GM21515 (cell line): ENCODE results near the gene SYTL2.
"Not testable (repeated sequence)": the region's sequence is repeated elsewhere in the genome, so short reads cannot be mapped to it uniquely, and the experiment has no call there.

Experiments used
- ATAC-seq: cut with Tn5 transposase; IDR thresholded peaks from one replicate; pipeline ENCODE4 v1.9.1; 2021; ENCODE audit not compliant: unreplicated experiment

Gene SYTL2

GRCh38 chr11:85795712-85796487 is 15.0 kb downstream of the SYTL2 start:
- no peak for ATAC-seq

- no peak for ATAC-seq
These were observed 19.4 kb downstream of the SYTL2 start for GRCh38 chr11:85791409-85791990.

DNA sequence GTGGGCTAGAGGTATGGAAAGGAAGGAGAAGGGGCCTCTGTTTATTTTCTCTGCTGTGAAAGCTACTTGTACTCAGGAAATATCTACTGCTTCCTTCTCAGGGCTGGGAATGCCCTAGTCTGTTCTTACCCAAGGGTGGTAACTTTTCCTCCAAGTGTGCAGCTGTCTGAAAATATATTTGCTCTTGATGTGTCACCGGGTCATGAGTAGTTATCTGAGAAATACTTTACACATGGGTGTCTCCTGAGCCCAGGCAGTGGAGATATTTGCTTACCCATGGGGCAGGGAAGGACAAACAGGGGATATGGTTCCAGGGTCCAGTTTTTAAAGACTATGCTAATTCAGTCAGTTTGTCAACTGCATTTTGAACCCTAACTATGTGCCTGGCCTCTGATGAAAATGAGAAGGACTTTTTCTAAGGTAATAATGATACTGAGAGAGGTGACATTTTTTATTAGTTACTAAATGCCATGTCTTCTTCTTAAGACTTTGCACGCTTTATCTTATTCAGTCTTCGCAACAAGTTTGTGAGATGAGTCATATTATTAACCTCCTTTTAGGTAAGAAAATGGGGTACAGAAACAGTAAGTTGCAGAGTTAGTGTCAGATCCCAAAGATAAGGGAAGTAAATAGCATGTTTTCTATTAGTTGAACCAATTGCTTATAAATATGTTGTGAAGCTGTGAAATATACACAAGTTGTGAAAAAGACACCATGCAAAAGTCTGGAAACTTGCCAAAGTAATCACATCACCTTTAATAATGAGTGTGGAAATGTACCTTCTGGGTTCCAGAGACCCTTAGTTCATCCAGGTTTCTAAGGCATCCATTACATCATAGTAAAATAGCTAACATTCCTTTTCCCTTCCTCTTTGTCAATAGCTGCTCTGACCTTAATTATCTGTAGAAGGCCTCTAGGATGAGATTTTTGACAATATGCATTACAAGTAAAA is 22.9 kb downstream of the SYTL2 start:
- ATAC-seq, result no peak

DNA sequence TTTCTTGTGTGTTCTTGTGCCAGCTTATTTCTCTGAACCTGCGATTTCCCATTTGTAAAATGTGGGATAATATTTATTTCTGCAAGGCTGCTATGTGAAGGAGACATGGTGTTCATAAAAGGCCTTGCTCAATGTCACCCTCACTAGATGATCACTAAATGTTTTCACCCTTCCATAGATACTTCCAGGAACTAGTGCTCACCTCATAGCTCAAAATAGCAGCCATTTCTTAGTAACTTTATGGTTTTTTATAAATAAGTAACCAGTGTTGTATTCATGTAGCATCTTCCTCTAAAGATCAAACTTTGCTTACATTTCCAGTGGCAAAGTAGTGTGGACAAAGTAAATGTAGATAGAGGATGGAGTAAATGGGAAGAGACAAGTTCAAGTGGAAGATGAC is 23.8 kb downstream of the SYTL2 start:
- no peak for ATAC-seq

- no peak for ATAC-seq
These were observed 26.3 kb downstream of the SYTL2 start for GRCh38 chr11:85784480-85785265.

DNA sequence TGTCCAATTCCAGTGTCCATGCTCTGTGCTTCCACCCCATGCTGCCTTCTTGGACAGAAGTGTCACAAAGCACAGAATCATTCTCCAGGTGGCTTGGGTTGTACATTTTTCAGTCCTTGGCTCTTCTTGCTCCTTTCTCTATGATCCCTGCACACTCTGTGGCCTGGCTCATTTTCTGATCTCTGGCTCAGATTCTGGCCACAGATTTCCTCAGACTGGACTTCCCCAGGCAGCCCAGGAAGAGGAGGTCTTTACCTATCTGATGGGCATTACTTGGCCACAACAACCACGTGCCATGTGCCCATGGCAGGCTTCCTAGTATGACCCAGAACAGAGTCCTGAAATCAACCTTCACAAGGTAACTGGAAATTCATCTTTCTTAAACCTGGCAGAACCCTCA is 27.2 kb downstream of the SYTL2 start:
- ATAC-seq, result no peak

DNA sequence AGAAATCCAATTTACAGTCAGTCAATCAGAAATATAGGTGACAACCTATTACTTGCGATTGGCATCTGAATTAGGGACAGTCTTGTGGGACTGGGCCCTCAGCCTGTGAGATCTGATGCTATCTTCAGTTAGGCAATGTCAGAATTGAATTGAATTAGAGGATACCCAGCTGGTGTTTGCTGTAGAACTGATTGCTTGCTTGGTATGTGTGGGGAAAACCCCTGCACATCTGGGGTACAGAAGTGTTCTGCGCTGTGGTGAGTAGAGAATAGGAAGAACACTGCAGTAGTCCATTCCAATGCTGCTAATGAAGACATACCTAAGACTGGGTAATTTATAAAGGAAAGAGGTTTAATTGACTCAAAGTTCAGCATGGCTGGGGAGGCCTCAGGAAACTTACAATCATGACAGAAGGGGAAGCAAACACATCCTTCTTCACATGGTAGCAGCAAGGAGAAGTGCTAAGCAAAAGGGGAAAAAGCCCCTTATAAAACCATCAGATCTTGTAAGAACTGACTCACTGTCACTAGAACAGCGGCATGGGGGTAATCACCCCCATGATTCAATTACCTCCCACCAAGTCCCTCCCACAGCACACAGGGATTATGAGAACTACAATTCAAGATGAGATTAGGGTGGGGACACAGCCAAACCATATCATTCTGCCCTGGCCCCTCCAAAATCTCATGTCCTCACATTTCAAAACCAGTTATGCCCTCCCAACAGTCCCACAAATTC is 30.0 kb downstream of the SYTL2 start:
- not testable (repeated sequence) for ATAC-seq

GRCh38 chr11:85779956-85780640 is 30.8 kb downstream of the SYTL2 start:
- ATAC-seq, result no peak

DNA sequence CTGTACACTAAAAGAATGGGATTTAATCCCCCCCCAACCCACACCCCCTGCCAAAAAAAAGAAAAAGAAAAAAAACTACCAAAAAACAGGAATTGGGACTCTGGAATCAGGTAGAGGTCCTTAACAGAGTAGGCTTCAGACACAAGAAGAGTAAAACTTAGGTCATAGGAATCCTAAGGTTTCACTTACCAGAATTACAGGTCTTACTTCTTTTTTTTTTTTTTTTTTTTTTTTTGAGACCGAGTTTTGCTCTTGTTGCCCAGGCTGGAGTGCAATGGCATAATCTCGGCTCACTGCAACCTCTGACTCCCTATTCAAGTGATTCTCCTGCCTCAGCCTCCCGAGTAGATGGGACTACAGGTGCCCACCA is 33.4 kb downstream of the SYTL2 start:
- not testable (repeated sequence) for ATAC-seq

GRCh38 chr11:85776951-85777602 is 33.9 kb downstream of the SYTL2 start:
- no peak for ATAC-seq

- no peak for ATAC-seq
These were observed 36.5 kb downstream of the SYTL2 start for GRCh38 chr11:85774256-85775101.

- ATAC-seq, result no peak
These were observed 38.2 kb downstream of the SYTL2 start for GRCh38 chr11:85772695-85773094.

DNA sequence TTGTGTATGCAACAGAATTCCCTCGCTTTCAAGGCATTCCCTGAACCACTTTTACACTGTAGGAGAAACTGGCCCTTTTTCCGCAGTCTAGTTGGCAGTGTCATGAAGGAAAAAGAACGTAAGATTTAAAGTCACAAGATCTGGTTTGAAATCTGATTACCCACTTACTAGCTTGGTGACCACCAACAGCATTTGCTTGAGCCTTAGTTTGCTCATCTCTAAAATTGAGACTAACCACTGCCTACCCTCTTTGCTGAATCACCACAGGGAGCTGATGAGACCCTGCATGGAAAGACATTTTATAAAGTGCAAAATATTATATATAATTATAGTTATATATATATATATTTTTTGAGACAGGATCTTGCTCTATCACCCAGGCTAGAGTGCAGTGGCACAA is 39.4 kb downstream of the SYTL2 start:
- no peak for ATAC-seq

- ATAC-seq, result no peak
These were observed 41.2 kb downstream of the SYTL2 start for GRCh38 chr11:85769771-85770170.

DNA sequence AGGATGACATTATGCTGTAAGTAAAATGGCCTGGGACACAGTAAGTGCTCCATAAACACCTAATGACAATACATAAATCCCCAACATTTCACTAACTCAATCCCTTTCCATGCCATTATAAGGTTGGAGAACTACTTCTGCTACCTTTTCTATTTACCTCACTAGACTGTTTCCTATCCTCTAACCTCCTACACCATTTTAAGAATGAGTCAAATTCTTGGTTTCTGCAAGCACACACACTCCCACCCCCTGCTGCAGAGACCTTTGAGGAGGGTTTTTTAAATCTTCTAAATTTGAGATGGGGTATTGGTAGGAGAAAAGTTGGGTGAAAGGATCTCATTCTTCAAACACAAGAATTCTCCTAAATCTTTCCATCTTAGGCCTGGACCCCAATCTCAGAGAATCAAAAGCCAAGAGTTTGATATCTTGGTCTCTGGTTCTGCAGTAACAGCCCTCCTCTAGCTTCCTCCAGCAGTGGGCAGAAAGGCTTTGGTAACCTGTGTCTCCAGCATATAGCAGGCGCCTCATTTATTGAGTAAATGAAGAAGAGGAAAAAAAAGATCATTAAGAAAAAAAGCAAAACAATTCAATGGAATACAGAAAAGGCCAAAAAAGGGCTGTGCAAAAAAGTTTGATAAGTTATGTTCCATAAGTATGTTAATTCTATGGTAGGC is 42.3 kb downstream of the SYTL2 start:
- ATAC-seq, result no peak

DNA sequence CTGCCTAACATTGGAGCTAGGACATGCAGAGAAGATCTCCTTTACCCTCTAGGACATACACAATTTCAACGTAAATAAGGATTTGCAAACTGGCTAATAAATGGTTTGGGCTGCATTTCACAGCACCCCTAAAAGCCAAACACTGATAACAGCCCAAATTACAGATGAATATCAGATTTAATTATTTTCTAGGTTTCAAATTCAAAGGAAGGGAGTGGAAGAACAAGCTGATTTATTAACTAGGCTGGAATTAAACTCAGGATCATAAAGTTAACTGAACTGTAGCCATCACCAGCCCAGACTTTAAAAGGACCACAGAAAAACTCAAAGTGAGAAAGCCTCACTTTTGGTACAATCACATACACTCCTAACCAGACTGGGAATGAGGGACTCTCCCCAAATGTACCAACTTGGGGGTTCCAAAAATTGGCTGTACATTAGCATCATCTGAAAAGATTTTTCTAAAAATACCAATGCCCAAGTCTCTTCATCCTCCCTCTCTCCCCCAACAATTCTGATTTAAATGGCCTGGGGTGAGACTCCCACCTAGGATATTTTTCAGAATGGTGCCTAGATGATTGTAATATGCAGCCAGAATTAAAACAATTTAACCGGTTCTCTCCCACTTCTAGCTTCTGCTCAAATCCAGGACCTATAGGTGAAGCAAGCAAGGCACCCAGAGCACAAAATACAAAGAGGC is 43.5 kb downstream of the SYTL2 start:
- ATAC-seq, result no peak

DNA sequence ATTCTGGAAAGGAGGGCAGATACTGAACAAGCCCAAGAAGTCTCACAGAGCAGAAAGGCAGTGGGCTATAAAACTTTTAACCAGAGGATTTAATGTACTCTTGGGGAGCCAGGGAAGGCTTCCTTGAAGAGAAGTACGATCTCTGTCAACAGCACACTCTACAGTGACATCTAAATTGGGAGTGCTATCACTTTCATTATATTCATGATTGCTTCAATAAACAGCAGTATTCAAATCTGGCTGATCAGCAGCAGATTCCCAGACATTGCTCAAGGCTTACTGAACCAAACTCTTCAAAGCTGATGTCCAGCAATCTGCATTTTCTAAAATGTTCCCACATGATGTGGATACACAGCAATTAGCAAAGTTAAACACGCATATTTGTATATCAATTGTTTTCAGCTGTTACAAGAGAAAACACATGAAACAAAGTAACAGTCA is 44.2 kb downstream of the SYTL2 start:
- no peak for ATAC-seq
